Epidermal melanocyte (primary cell): ENCODE data around the gene UROC1.

Experiments
- DNase-seq: peaks from one replicate; pipeline ENCODE4 v3.0.0; 2011; ENCODE audit warnings: low spot score; ENCODE audit not compliant: insufficient read length

Gene UROC1

GRCh38 chr3:126442856-126443242 lies 74.7 kb downstream of the UROC1 start:
- no peak for DNase-seq

- no peak for DNase-seq
These were observed 75.3 kb downstream of the UROC1 start for GRCh38 chr3:126442094-126442855.

GRCh38 chr3:126441256-126441880 lies 76.2 kb downstream of the UROC1 start:
- no peak for DNase-seq

DNA sequence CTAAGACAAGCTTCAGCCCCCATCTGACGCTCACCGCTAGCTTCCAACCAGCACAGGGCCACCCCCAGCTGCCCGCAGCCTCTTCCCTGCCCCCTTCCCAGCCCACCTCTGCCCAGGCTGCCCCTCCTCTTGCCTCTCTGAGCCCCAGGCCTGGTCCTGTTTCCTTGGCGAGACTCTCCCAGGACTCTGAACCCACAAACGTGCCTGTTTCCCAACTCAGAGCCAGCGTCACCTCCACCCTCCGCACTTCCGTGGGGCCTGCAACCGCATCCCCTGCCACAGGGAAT lies 76.9 kb downstream of the UROC1 start:
- no peak for DNase-seq

GRCh38 chr3:126439968-126440708 lies 77.4 kb downstream of the UROC1 start:
- DNase-seq, result no peak

GRCh38 chr3:126439346-126439967 lies 78.1 kb downstream of the UROC1 start:
- DNase-seq, result no peak

- no peak for DNase-seq
These were observed 78.8 kb downstream of the UROC1 start for GRCh38 chr3:126438746-126439145.

DNA sequence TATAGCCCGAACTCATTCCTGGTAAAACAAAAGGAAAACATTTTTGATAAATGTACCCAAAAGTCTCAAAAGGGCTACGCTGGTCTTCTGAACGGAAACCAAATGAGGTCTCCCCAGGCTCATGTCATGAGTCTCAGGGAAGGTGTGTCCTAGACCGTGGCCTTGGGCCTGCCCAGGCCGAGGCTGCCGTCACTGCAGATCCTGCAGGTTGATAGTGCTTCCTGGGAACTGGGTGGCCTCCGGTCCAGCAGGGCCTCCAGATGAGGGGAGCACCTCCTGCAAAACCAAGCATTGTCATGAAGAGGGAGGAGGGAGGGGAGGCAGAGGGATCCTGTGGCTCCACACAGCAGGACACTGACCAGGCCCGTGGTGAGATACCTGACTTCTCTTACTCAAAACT lies 79.4 kb downstream of the UROC1 start:
- DNase-seq, result no peak

GRCh38 chr3:126436826-126437717 lies 80.5 kb downstream of the UROC1 start:
- no peak for DNase-seq

- DNase-seq, result no peak
These were observed 81.9 kb downstream of the UROC1 start for GRCh38 chr3:126435456-126436315.

GRCh38 chr3:126434931-126435411 lies 82.6 kb downstream of the UROC1 start:
- DNase-seq, result no peak

- DNase-seq, result no peak
These were observed 83.3 kb downstream of the UROC1 start for GRCh38 chr3:126434264-126434590.

GRCh38 chr3:126433496-126434263 lies 83.9 kb downstream of the UROC1 start:
- DNase-seq, result no peak

GRCh38 chr3:126433105-126433430 lies 84.5 kb downstream of the UROC1 start:
- DNase-seq, result no peak

DNA sequence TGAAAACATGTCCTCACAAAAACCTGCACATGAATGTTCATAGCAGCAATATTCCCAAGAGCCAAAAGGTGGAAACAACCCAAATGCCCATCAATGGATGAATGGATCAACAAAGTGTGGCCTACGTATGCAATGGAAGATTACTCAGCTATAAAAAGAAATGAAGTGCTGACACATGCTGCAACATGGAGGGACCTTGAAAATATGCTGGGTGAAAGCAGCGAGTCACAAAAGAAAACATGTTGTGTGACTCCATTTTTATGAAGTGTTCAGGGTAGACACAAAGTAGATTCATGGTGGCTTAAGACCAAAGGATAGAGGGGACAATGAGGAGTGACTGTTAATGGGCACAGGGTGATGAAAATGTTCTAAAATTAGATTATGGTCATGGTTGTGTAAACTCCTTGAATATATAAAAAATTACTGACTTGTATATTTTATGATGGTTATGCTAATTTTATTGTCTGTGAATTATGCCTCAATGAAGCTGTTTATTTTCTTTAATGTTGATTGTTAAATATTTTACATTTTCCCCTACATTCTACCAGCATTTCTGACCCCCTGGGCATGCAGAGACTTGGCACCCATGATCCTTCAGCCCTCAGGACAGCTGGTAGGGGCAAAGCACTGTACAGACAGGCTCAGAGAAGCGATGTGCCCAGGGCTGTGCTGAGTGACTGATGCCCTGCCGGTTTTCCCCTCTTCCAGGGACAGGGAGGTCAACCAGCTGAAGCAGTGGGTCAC lies 85.0 kb downstream of the UROC1 start:
- no peak for DNase-seq
